ENCODE results near the gene PBX3. TPM values are rescaled to one million over a fixed set of nuclear protein-coding genes. Genes with fewer than 3 reads are reported as not detected.

The PBX3 gene
- total RNA-seq, 1 donor from 2014 or later = 57.7 TPM

GRCh38 chr9:125974705-125975104 is 227.5 kb downstream of the PBX3 start:
- DNase-seq (ENCODE audit: low spot score) = no peak

DNA sequence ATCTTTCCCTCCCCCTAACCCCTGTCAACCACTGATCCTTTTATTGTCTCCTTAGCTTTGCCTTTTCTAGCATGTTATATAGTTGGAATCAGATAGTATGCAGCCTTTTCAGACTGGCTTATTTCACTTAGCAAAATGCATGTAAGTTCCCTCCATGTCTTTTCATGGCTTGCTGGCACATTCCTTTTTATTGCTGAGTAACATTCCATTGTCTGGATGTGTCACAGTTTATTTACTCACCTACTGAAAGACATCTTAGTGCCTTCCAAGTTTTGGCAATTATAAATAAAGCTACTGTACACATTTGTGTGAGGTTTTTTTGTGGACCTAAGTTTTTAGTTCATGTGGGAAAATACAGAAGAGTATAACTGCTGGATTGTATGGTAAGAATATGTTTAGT is 230.1 kb downstream of the PBX3 start:
- DNase-seq (ENCODE audit: low spot score) = no peak

- DNase-seq (ENCODE audit: low spot score) = no peak
Measured at GRCh38 chr9:125979383-125979782, 232.2 kb downstream of the PBX3 start.

DNA sequence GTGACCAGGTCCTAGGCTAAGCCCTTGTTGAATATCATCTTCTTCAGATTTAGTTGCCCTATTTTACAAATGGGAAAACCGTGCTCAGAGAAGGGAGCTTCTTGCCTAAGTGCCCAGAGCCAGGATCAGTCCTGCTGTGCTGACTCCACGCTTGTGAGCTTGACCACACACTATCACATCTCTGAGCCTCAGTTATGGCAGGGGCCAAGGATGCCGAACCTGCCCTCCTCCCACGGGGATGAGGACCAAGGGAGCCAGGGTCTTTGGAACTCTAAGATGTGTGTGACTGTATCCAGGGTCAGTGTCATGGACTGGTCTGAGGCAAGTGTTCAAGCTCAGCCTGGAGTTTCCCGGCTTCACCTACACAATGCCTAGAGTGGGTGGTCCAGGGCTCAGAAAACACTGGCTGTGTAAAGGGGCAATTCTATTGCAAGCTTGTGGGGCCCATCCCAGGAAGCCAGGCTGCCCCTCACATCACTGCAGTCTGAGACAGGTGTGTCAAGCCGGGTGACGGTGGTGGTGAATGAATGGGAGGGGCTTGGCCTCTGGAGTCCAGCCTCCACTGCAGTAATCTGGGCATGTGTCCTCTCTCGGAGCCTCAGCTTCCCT is 235.7 kb downstream of the PBX3 start:
- no peak for DNase-seq (ENCODE audit: low spot score)

DNA sequence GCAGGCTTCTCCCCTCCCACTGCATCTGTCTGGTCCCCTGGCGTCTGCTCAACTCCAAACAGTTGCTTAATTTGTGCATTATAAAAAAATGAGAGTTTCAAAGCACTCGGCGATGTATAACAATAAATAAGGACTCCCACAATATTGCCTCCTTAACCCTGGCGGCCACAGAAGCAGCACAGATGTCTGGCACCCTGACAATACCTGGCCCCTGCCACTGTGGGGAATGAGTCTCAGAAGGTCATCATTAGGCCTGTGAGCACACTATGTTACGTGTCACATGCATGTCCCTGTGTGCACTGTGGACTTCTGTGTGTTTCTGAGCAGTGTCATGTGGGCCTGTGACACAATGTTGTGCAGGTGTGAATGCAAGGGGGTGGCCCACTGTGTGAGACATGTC is 236.5 kb downstream of the PBX3 start:
- no peak for DNase-seq (ENCODE audit: low spot score)

- no peak for DNase-seq (ENCODE audit: low spot score)
Measured at GRCh38 chr9:125984461-125984860, 237.3 kb downstream of the PBX3 start.

GRCh38 chr9:125985142-125985997 is 238.2 kb downstream of the PBX3 start:
- no peak for DNase-seq (ENCODE audit: low spot score)

DNA sequence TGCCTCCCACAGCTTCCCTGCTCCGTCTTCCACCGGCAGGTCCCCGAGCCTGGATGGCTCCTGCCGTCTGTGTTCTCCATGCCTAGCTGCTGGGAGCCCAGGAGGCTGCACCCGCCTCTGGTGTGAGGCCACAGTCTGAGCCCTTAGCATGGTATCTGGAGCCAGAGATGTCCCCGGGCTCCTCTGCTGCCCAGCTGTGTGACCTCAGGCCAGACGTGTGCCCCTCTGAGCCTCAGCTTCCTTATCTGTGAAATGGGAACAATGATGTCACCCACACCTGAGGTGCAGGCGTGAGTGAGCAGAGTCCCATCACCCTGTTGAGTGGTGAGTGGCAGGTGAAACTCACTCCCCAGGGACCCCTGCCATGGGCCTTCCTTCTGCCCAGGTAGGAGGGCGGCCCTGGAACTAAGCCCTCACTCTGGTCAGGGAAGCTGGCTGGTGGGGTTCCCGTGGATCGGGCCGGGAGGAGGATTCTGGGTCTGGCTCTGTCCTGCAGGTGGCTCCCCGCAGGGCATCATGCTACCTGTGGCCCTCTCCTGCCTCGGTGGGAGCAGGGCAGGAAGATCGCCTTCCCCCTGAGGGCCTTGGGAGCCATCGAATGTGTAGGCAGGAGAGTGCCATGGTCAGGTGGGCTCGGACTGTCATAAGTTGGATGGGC is 239.0 kb downstream of the PBX3 start:
- DNase-seq (ENCODE audit: low spot score) = no peak

- no peak for DNase-seq (ENCODE audit: low spot score)
Measured at GRCh38 chr9:125986966-125987365, 239.8 kb downstream of the PBX3 start.

- DNase-seq (ENCODE audit: low spot score) = no peak
Measured at GRCh38 chr9:125987420-125987819, 240.2 kb downstream of the PBX3 start.

GRCh38 chr9:125988479-125989050 is 241.4 kb downstream of the PBX3 start:
- DNase-seq (ENCODE audit: low spot score) = no peak

DNA sequence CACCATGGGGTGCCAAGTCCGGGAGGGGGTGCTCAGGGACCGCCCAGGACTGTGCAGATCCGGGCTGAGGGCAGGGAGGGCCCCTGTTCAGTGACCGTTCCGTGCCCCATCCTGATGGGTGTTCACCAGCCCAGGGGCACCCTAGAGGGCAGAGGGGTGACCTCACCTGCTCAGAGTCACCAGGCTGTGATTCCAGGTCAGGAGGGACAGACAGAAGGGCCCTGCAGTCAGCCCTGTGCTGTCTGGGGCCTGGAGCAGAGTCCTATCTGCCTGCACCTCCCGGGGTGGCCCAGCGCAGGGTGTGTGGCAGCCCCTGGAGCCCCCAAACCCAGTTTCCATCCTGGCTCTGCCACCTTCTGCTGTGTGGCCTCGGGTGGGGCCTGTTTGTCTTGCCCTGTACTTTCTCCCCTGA is 241.9 kb downstream of the PBX3 start:
- no peak for DNase-seq (ENCODE audit: low spot score)

DNA sequence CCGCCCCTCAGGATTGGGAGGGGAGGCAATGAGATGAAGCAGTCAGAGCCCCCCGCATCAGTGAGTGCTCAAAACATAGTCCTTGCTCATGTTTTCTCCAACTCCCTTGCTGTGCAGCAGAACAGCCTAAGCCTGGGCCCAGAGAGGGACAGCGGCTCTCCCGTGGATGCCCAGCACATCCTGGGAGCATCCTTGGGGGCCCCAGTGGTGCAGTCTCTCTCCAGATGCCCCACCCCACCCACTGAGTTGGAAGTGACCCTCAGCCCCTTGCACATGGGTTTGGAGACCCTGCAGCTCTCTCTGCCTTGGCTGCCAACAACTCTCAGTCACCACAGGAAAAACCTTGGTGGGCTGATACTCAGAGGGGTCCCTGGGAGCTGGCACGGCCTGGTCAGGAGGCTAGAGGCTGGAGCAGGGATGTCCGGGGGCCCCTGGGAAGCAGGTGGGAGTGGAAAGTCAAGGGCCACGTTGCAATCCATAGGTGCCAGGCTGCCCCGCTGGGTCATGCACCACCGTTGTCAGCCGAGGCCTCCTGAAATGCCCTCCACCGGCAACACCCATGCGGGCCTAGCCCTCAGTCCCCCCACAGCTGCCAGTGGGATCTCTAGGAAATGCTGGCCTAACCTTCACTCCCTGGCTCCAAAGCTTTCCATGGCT is 242.5 kb downstream of the PBX3 start:
- DNase-seq (ENCODE audit: low spot score) = no peak

- no peak for DNase-seq (ENCODE audit: low spot score)
Measured at GRCh38 chr9:125990186-125990792, 243.1 kb downstream of the PBX3 start.

DNA sequence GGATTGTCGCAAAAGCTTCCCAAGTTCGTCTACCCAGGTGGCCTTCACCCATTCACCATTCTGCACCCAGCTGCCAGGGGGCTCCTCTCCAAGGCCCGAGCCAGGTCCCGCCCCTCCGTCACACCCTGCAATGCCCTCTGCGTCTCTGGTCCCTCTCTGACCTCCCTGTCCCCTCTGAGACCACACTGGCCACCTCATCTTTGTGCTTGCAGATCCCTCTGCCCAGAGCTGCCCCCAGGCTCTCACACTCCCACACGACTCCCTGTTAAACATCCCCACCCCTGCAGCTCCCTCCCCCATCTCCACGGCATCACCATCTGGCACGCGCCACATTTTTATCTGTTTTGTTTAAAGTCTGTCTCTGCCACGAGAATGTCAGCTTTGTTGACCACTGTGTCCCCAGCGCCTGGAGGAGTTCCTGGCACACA is 243.6 kb downstream of the PBX3 start:
- DNase-seq (ENCODE audit: low spot score) = no peak

- no peak for DNase-seq (ENCODE audit: low spot score)
Measured at GRCh38 chr9:125991886-125992529, 244.8 kb downstream of the PBX3 start.

GRCh38 chr9:125992557-125992956 is 245.4 kb downstream of the PBX3 start:
- no peak for DNase-seq (ENCODE audit: low spot score)

DNA sequence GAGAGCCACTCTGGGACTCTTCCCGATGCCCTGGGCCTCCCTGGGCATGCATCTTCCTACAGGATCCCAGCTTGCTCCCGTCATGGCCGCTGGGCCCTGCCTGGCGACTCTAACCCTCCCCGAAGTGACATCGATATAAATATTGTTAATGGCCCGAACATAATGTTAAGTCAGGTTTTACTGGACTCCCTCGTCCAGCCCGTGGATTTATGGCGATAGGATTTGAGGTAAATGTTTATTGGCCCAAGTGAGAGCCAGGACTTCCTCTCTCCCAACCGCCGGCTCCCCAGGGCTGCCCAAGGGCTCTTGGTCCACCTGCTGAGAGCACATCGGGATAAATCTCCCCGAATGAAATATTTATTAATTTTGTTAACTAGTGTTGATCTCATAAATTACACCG is 246.3 kb downstream of the PBX3 start:
- DNase-seq (ENCODE audit: low spot score) = no peak

- DNase-seq (ENCODE audit: low spot score) = no peak
Measured at GRCh38 chr9:125994066-125994943, 247.1 kb downstream of the PBX3 start.

DNA sequence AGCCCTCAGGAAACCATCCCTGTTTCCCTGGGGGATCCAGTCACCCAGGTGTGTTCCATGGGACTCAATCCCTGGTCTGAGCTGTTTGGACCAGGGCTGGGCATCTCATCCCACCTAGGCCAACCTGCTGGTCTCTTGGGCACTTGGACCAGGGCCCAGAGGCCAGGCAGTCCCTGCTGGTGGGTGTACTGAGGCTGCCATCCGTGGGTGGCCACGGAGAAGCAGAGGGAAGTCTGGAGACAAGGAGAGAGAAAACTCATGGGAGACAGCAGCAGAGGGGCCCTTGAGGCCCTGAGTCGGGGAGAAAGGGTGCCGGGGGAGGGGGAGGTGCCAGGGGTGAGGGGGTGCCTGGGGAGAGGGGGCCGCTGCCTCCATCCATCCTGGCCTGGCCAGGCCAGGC is 247.8 kb downstream of the PBX3 start:
- no peak for DNase-seq (ENCODE audit: low spot score)

Measured in mucosa of gallbladder (tissue), 1 donor.